HEK293 (cell line): ENCODE measurements around the gene BRCA1.

Source experiments
- CTCF ChIA-PET: fragments of 350-600 bp; formaldehyde crosslinking; extraction: SDS; loops from one replicate; lab custom pipeline; 2021; ENCODE audit warnings: antibody characterized with exemption; lab: Yijun Ruan, JAX
- POLR2A ChIA-PET: fragments of 300-600 bp; formaldehyde crosslinking; extraction: SDS; loops from one replicate; lab custom pipeline; 2020; ENCODE audit warnings: antibody characterized with exemption, inconsistent platforms; lab: Yijun Ruan, JAX
- H3K27ac ChIP-seq: fragments of 200-500 bp; sonication (Bioruptor generic); 2 replicates; pipeline ENCODE4 v1.5.1; 2014; ENCODE audit warnings: low read depth, low read length, control low read depth, inconsistent platforms; ENCODE audit errors: extremely low read depth
- H3K36me3 ChIP-seq, 2 experiments: fragments of 200-500 bp in 1 of 2; sonication (Bioruptor generic) in 1 of 2; 1 replicate in 1 of 2; 2 replicates in 1 of 2; pipeline ENCODE4 v1.5.1; 2014 to 2017; ENCODE audit warnings: inconsistent platforms in 2 of 2, low read length in 2 of 2; ENCODE audit not compliant: control insufficient read depth in 2 of 2, insufficient read depth in 1 of 2
- H3K4me1 ChIP-seq: fragments of 200-500 bp; sonication (Bioruptor generic); 2 replicates; pipeline ENCODE4 v1.5.1; 2014; ENCODE audit warnings: mild to moderate bottlenecking, low read length, inconsistent platforms; ENCODE audit not compliant: control insufficient read depth, insufficient read depth
- H3K4me3 ChIP-seq: 2 replicates; pipeline ENCODE4 v1.5.1; 2011; ENCODE audit warnings: low read depth, mild to moderate bottlenecking, control low read depth, low read length, moderate library complexity
- H3K9me3 ChIP-seq: fragments of 200-500 bp; sonication (Bioruptor generic); 2 replicates; pipeline ENCODE4 v1.5.1; 2014; ENCODE audit warnings: low read depth, low read length, inconsistent platforms; ENCODE audit not compliant: control insufficient read depth, insufficient read depth
- GLIS2 ChIP-seq: fragments of 450-650 bp; formaldehyde crosslinking; IDR thresholded peaks from 2 replicates; pipeline ENCODE4 v1.5.1; 2016; ENCODE audit warnings: missing biosample characterization, missing genetic modification characterization
- KLF1 ChIP-seq: fragments of 450-650 bp; formaldehyde crosslinking; IDR thresholded peaks from 2 replicates; pipeline ENCODE4 v1.5.1; 2016; ENCODE audit warnings: missing biosample characterization, missing genetic modification characterization
- KLF9 ChIP-seq: fragments of 450-650 bp; formaldehyde crosslinking; IDR thresholded peaks from 2 replicates; pipeline ENCODE4 v1.5.1; 2016; ENCODE audit warnings: missing biosample characterization, missing genetic modification characterization, low read depth
- SP2 ChIP-seq: fragments of 450-650 bp; formaldehyde crosslinking; IDR thresholded peaks from 2 replicates; pipeline ENCODE4 v1.5.1; 2016; ENCODE audit warnings: missing biosample characterization, missing genetic modification characterization
- TCF7L2 ChIP-seq: IDR thresholded peaks from 2 replicates; pipeline ENCODE4 v1.6.1; 2011; ENCODE audit warnings: low read depth, mild to moderate bottlenecking, inconsistent platforms, low read length, moderate library complexity, borderline replicate concordance
- WT1 ChIP-seq: fragments of 450-650 bp; formaldehyde crosslinking; IDR thresholded peaks from 2 replicates; pipeline ENCODE4 v1.5.1; 2016; ENCODE audit warnings: missing biosample characterization, missing genetic modification characterization
- YY2 ChIP-seq: fragments of 450-650 bp; formaldehyde crosslinking; IDR thresholded peaks from 2 replicates; pipeline ENCODE4 v1.5.1; 2016; ENCODE audit warnings: missing biosample characterization, missing genetic modification characterization
- ZIC2 ChIP-seq: fragments of 450-650 bp; formaldehyde crosslinking; IDR thresholded peaks from 2 replicates; pipeline ENCODE4 v1.5.1; 2016; ENCODE audit warnings: missing biosample characterization, missing genetic modification characterization
- ZNF311 ChIP-seq: fragments of 450-650 bp; formaldehyde crosslinking; IDR thresholded peaks from 2 replicates; pipeline ENCODE4 v1.5.1; 2017; ENCODE audit warnings: missing biosample characterization, missing genetic modification characterization, borderline replicate concordance
- ZNF560 ChIP-seq: fragments of 450-650 bp; formaldehyde crosslinking; IDR thresholded peaks from 2 replicates; pipeline ENCODE4 v1.5.1; 2017; ENCODE audit warnings: missing biosample characterization, missing genetic modification characterization, borderline replicate concordance
- ZNF639 ChIP-seq: fragments of 450-650 bp; formaldehyde crosslinking; IDR thresholded peaks from 2 replicates; pipeline ENCODE4 v1.5.1; 2016; ENCODE audit warnings: missing biosample characterization, missing genetic modification characterization
- TF ChIP-seq, protein P1 (sequence below): fragments of 450-650 bp; formaldehyde crosslinking; IDR thresholded peaks from 2 replicates; pipeline ENCODE4 v1.5.1; 2016; ENCODE audit warnings: missing biosample characterization, missing genetic modification characterization
- TF ChIP-seq, protein P2 (sequence below): fragments of 450-650 bp; IDR thresholded peaks from 2 replicates; pipeline ENCODE4 v1.5.1; 2018; ENCODE audit warnings: missing biosample characterization, mild to moderate bottlenecking, missing genetic modification characterization
- TF ChIP-seq, protein P3 (sequence below): fragments of 450-650 bp; formaldehyde crosslinking; IDR thresholded peaks from 2 replicates; pipeline ENCODE4; 2016; ENCODE audit warnings: missing biosample characterization, missing genetic modification characterization

The BRCA1 gene

GRCh38 chr17:43015579-43015978 lies 109.6 kb downstream of the BRCA1 start:
- H3K9me3 ChIP-seq = no peaks in the 10 kb centered on the region
- H3K4me1 ChIP-seq = peaks cover 12% of the 10 kb centered on the region
- no peak overlapping the region for H3K4me3 ChIP-seq
- H3K27ac ChIP-seq = no peak overlapping the region
- peaks cover 0 to 54% of the 10 kb centered on the region in 2 experiments; a peak in 2 of 3 replicates for H3K36me3 ChIP-seq
- POLR2A ChIA-PET = interaction anchor here (1.0 kb wide), 1 partner anchor 18 kb away, joined by 3 read pairs; the partner anchor contains the start of gene RPL27
- TF ChIP-seq ZNF311 (tag by site-specific recombination) (no peak), SP2 (no peak), YY2 (tag by site-specific recombination) (no peak), ZIC2 (tag by site-specific recombination) (0 out of 2 replicates have a peak, but pooled peaks have one; percentile 15)
- CTCF ChIA-PET = no interaction called here

GRCh38 chr17:43014649-43015542 lies 110.3 kb downstream of the BRCA1 start:
- Histone ChIP-seq H3K9me3 (no peaks in the 10 kb centered on the region), H3K4me1 (peaks cover 12% of the 10 kb centered on the region), H3K27ac (no peak overlapping the region; the same call in 1 of the 2 replicates), H3K36me3 (peaks cover 0 to 52% of the 10 kb centered on the region in 2 experiments; a peak in 2 of 3 replicates), H3K4me3 (no peak overlapping the region)
- CTCF ChIA-PET = interaction anchor here (0.7 kb wide), 1 partner anchor 10 kb away, joined by 3 read pairs; no protein-coding TSS in a partner anchor
- TF ChIP-seq, protein P1, sequence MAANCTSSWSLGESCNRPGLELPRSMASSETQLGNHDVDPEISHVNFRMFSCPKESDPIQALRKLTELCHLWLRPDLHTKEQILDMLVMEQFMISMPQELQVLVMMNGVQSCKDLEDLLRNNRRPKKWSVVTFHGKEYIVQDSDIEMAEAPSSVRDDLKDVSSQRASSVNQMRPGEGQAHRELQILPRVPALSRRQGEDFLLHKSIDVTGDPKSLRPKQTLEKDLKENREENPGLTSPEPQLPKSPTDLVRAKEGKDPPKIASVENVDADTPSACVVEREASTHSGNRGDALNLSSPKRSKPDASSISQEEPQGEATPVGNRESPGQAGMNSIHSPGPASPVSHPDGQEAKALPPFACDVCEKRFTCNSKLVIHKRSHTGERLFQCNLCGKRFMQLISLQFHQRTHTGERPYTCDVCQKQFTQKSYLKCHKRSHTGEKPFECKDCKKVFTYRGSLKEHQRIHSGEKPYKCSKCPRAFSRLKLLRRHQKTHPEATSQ (tag by site-specific recombination) = no peak
- TF ChIP-seq KLF1 (tag by site-specific recombination) (peak; percentile 28; the same call in 1 of the 2 replicates), ZNF560 (tag by site-specific recombination) (no peak), KLF9 (tag by site-specific recombination) (no peak), WT1 (tag by site-specific recombination) (peak; percentile 97), TCF7L2 (no peak)
- POLR2A ChIA-PET = interaction anchor here (1.0 kb wide), 1 partner anchor 17 kb away, joined by 3 read pairs; the partner anchor contains the start of gene RPL27

- ChIA-PET CTCF (interaction anchor here (0.7 kb wide), 1 partner anchor 11 kb away, joined by 3 read pairs; no protein-coding TSS in a partner anchor), POLR2A (interaction anchor here (1.4 kb wide), 1 partner anchor 16 kb away, joined by 13 read pairs; the partner anchor contains the start of gene RPL27)
- TF ChIP-seq KLF1 (tag by site-specific recombination) (no peak), ZNF639 (tag by site-specific recombination) (no peak), GLIS2 (0 out of 2 replicates have a peak, but pooled peaks have one; percentile 26)
- TF ChIP-seq, protein P2, sequence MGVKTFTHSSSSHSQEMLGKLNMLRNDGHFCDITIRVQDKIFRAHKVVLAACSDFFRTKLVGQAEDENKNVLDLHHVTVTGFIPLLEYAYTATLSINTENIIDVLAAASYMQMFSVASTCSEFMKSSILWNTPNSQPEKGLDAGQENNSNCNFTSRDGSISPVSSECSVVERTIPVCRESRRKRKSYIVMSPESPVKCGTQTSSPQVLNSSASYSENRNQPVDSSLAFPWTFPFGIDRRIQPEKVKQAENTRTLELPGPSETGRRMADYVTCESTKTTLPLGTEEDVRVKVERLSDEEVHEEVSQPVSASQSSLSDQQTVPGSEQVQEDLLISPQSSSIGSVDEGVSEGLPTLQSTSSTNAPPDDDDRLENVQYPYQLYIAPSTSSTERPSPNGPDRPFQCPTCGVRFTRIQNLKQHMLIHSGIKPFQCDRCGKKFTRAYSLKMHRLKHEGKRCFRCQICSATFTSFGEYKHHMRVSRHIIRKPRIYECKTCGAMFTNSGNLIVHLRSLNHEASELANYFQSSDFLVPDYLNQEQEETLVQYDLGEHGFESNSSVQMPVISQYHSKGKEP (tag by site-specific recombination) = no peak
- TF ChIP-seq, protein P3, sequence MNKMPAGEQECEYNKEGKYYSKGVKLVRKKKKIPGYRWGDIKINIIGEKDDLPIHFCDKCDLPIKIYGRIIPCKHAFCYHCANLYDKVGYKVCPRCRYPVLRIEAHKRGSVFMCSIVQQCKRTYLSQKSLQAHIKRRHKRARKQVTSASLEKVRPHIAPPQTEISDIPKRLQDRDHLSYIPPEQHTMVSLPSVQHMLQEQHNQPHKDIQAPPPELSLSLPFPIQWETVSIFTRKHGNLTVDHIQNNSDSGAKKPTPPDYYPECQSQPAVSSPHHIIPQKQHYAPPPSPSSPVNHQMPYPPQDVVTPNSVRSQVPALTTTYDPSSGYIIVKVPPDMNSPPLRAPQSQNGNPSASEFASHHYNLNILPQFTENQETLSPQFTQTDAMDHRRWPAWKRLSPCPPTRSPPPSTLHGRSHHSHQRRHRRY (tag by site-specific recombination) = no peak
- Histone ChIP-seq H3K36me3 (peaks cover 0 to 52% of the 10 kb centered on the region in 2 experiments; a peak in 2 of 3 replicates), H3K9me3 (no peaks in the 10 kb centered on the region), H3K4me1 (peaks cover 5% of the 10 kb centered on the region), H3K4me3 (no peak overlapping the region), H3K27ac (no peak overlapping the region)
Observed at GRCh38 chr17:43014020-43014648, 111.0 kb downstream of the BRCA1 start.
